Measurements from ENCODE around the gene AKAP8L. TPM values are rescaled to one million over a fixed set of nuclear protein-coding genes. Genes with fewer than 3 reads are reported as not detected.
A peak's percentile ranks its signal among the peaks of the same experiment; 100 is the strongest.

AKAP8L gene
- total and polyA plus RNA-seq, 2 donors (not counting 1 experiment from before 2014, with no cell fraction given) = 184 to 211 TPM

DNA sequence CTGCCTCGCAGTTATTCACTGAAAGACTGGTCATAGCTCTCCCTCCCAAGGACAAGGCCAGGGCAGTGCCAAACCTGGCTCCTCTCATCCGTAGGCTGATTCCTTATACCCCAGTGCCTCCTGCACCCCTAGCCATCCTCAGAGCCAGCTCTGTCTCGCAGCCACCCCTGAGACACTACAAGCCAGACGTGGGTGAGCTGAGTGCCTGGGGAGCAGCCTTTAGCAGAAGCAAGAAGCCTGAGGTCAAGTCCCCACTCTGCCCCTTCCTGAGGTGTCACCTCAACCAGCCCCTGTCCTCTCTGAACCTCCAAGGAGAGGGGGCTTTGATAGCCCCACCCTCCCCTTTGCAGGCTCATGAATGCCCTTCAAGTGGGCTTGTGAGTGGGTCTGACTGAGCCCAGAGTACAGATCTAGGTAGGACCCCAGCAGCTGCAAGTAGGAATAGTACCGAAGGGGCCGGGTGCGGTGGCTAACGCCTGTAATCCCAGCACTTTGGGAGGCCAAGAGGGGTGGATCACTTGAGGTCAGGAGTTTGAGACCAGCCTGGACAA lies 14.8 kb upstream of the AKAP8L start:
- Mint-ChIP-seq H3K27ac (peak overlapping the region; percentile 95), H3K27me3 (no peaks in the 10 kb centered on the region), H3K4me3 (peak overlapping the region; percentile 99), H3K9me3 (ENCODE audit: insufficient read depth) (no peaks in the 10 kb centered on the region), H3K4me1 (peaks cover 27% of the 10 kb centered on the region)
- Histone ChIP-seq H3K79me2 (ENCODE audit: control insufficient read depth, insufficient read depth, low read length) (peaks cover 28% of the 10 kb centered on the region), H2AFZ (ENCODE audit: insufficient read depth, low read depth, low read length, poor library complexity, severe bottlenecking) (peak overlapping the region; percentile 97), H3K9ac (ENCODE audit: low read length) (peak overlapping the region; percentile 88), H3K27me3 (replicated peaks in 1 of 4; ENCODE audit: control extremely low read depth in 1 of 4, control insufficient read depth in 3 of 4, insufficient read depth in 4 of 4, low read length in 3 of 4) (no peaks in the 10 kb centered on the region), H3K4me3 (ENCODE audit: control extremely low read depth in 1 of 5, extremely low read depth in 1 of 5, insufficient read depth in 1 of 5, low read depth in 2 of 5, low read length in 4 of 5) (peak overlapping the region in 4 of 5 experiments; percentile 71 to 93 (median 89)), H3K27ac (ENCODE audit: low read length in 2 of 2) (peak overlapping the region in 1 of 2 donors; percentile 70), H4K20me1 (ENCODE audit: control insufficient read depth, insufficient read depth, low read length, poor library complexity, severe bottlenecking) (peaks cover 34% of the 10 kb centered on the region), H3K4me2 (replicated peaks; ENCODE audit: low read depth, low read length, poor library complexity, severe bottlenecking) (peak overlapping the region; percentile 90), H3K4me1 (ENCODE audit: control insufficient read depth in 2 of 2, insufficient read depth in 2 of 2, low read length in 2 of 2) (peaks cover 24 to 32% of the 10 kb centered on the region in 2 donors), H3K9me3 (ENCODE audit: control extremely low read depth in 1 of 3, control insufficient read depth in 2 of 3, insufficient read depth in 1 of 3, low read length in 2 of 3) (peaks cover 0 to 7% (median 0%) of the 10 kb centered on the region in 3 donors), H3K36me3 (replicated peaks in 1 of 2; ENCODE audit: control extremely low read depth in 1 of 2, control insufficient read depth in 1 of 2, extremely low read depth in 1 of 2, insufficient read depth in 2 of 2, low read length in 1 of 2) (no peaks in the 10 kb centered on the region)
- no peak for ATAC-seq (ENCODE audit: low read depth)
- CTCF ChIA-PET = interaction anchor here (0.7 to 2.4 kb wide), 5 partner anchors 14 to 122 kb away, joined by 3 to 21 read pairs (median 5); partner anchors contain the start of gene AKAP8L
- no peak for DNase-seq
- WGBS (ENCODE audit: insufficient coverage) = 61% methylated on average over 7 of the region's 8 CpGs
- TF ChIP-seq EZH2 (IDR thresholded peaks at IDR 0.05; ENCODE audit: borderline replicate concordance, insufficient read depth, low read depth, low read length, poor library complexity, severe bottlenecking) = no peak
- no peak for TF ChIP-seq CTCF (IDR thresholded peaks at IDR 0.05)
- intact Hi-C loops (cut with micrococcal nuclease) = loop anchor here (2.0 kb wide), 1 partner anchor 31 kb away; the partner anchor contains the start of gene RASAL3
- POLR2A ChIA-PET = interaction anchor here (0.6 to 3.6 kb wide), 5 partner anchors 15 to 122 kb away, joined by 3 to 15 read pairs (median 9); partner anchors contain the start of genes AKAP8 and AKAP8L
